H9 (cell line): ENCODE measurements around the gene CENPB. TPM values are rescaled to one million over a fixed set of nuclear protein-coding genes. Genes with fewer than 3 reads are reported as not detected.
A peak's percentile ranks its signal among the peaks of the same experiment; 100 is the strongest.

Experiments
- DNase-seq: peaks from one replicate; pipeline ENCODE4 v3.0.0-alpha.2; 2017
- H2AFZ ChIP-seq: one replicate; pipeline ENCODE4 v1.6.1; 2013; ENCODE audit warnings: mild to moderate bottlenecking, low read length, control low read depth, moderate library complexity
- H2AK5ac ChIP-seq: 2 replicates; pipeline ENCODE4 v1.6.1; 2013; ENCODE audit warnings: low read length, control low read depth, mixed read lengths; ENCODE audit not compliant: insufficient read length
- H2BK120ac ChIP-seq: one replicate; pipeline ENCODE4 v1.6.1; 2013; ENCODE audit warnings: low read depth, mild to moderate bottlenecking, low read length, control low read depth, inconsistent platforms; ENCODE audit not compliant: poor library complexity, severe bottlenecking
- H2BK12ac ChIP-seq: 2 replicates; pipeline ENCODE4 v1.6.1; 2013; ENCODE audit warnings: low read length, control low read depth, mixed read lengths, low read depth; ENCODE audit not compliant: insufficient read length
- H2BK15ac ChIP-seq: 2 replicates; pipeline ENCODE4 v1.6.1; 2013; ENCODE audit warnings: low read depth, low read length, control low read depth
- H2BK20ac ChIP-seq: one replicate; pipeline ENCODE4 v1.6.1; 2013; ENCODE audit warnings: low read depth, mild to moderate bottlenecking, low read length, control low read depth, inconsistent platforms; ENCODE audit not compliant: poor library complexity, severe bottlenecking
- H2BK5ac ChIP-seq: 2 replicates; pipeline ENCODE4 v1.6.1; 2013; ENCODE audit warnings: low read length, control low read depth, mixed read lengths; ENCODE audit not compliant: insufficient read length
- H3K14ac ChIP-seq: 2 replicates; pipeline ENCODE4 v1.6.1; 2013; ENCODE audit warnings: low read length, control low read depth; ENCODE audit not compliant: insufficient read depth
- H3K18ac ChIP-seq: 2 replicates; pipeline ENCODE4 v1.6.1; 2013; ENCODE audit warnings: low read depth, mild to moderate bottlenecking, mixed read lengths, low read length, control low read depth; ENCODE audit not compliant: insufficient read length
- H3K23ac ChIP-seq: 2 replicates; pipeline ENCODE4 v1.6.1; 2013; ENCODE audit warnings: low read length, control low read depth, mixed read lengths, low read depth; ENCODE audit not compliant: insufficient read length
- H3K23me2 ChIP-seq: 2 replicates; pipeline ENCODE4 v1.6.1; 2013; ENCODE audit warnings: low read depth, mild to moderate bottlenecking, mixed read lengths, low read length, control low read depth; ENCODE audit not compliant: insufficient read length, poor library complexity, severe bottlenecking
- H3K27ac ChIP-seq: 2 replicates; pipeline ENCODE4 v1.5.1; 2013; ENCODE audit warnings: low read length, control low read depth, mixed read lengths, low read depth; ENCODE audit not compliant: insufficient read length
- H3K27me3 ChIP-seq: 2 replicates; pipeline ENCODE4 v1.6.1; 2013; ENCODE audit warnings: low read length, control low read depth, inconsistent platforms; ENCODE audit not compliant: insufficient read depth
- H3K4ac ChIP-seq: 2 replicates; pipeline ENCODE4 v1.6.1; 2013; ENCODE audit warnings: low read depth, mild to moderate bottlenecking, control low read depth, inconsistent platforms, low read length, moderate library complexity
- H3K4me1 ChIP-seq: 2 replicates; pipeline ENCODE4 v1.6.1; 2013; ENCODE audit warnings: low read length, control low read depth, inconsistent platforms; ENCODE audit not compliant: insufficient read depth
- H3K4me2 ChIP-seq: 2 replicates; pipeline ENCODE4 v1.6.1; 2013; ENCODE audit warnings: low read length, control low read depth, mixed read lengths; ENCODE audit not compliant: insufficient read length, insufficient read depth
- H3K56ac ChIP-seq: 2 replicates; pipeline ENCODE4 v1.6.1; 2013; ENCODE audit warnings: low read depth, mild to moderate bottlenecking, mixed read lengths, low read length, control low read depth; ENCODE audit not compliant: insufficient read length
- H3K79me1 ChIP-seq: 2 replicates; pipeline ENCODE4 v1.6.1; 2013; ENCODE audit warnings: low read depth, mild to moderate bottlenecking, moderate library complexity, low read length, control low read depth, inconsistent platforms; ENCODE audit not compliant: insufficient read depth, poor library complexity, severe bottlenecking
- H3K79me2 ChIP-seq: 2 replicates; pipeline ENCODE4 v1.6.1; 2013; ENCODE audit warnings: low read length, control low read depth, inconsistent platforms; ENCODE audit not compliant: insufficient read depth
- H3K9ac ChIP-seq: 2 replicates; pipeline ENCODE4 v1.6.1; 2013; ENCODE audit warnings: low read length, control low read depth, mixed read lengths; ENCODE audit not compliant: insufficient read length; ENCODE audit errors: extremely low read depth
- H3K9me3 ChIP-seq: one replicate; pipeline ENCODE4 v1.6.1; 2013; ENCODE audit warnings: low read depth, low read length, inconsistent platforms; ENCODE audit not compliant: control insufficient read depth
- H3T11ph ChIP-seq: one replicate; pipeline ENCODE4 v1.6.1; 2013; ENCODE audit warnings: mild to moderate bottlenecking, low read length, control low read depth, inconsistent platforms
- H4K20me1 ChIP-seq: one replicate; pipeline ENCODE4 v1.6.1; 2013; ENCODE audit not compliant: control insufficient read depth, insufficient read length, insufficient read depth
- H4K5ac ChIP-seq: 2 replicates; pipeline ENCODE4 v1.6.1; 2013; ENCODE audit warnings: low read depth, mild to moderate bottlenecking, mixed read lengths, low read length, control low read depth; ENCODE audit not compliant: insufficient read length
- H4K8ac ChIP-seq: replicated peaks from 2 replicates; pipeline ENCODE4 v1.6.1; 2013; ENCODE audit warnings: low read length, control low read depth, mixed read lengths, low read depth; ENCODE audit not compliant: insufficient read length
- H4K91ac ChIP-seq: 2 replicates; pipeline ENCODE4 v1.6.1; 2013; ENCODE audit warnings: low read depth, mild to moderate bottlenecking, moderate library complexity, mixed read lengths, low read length, control low read depth; ENCODE audit not compliant: insufficient read length
- H3K27ac Mint-ChIP-seq, 3 experiments: 2 replicates in 2 of 3; 3 replicates in 1 of 3; pipeline ENCODE4 v1.8.0; 2020 to 2021; ENCODE audit warnings: mixed read lengths in 3 of 3, mild to moderate bottlenecking in 1 of 3, moderate library complexity in 1 of 3
- H3K27me3 Mint-ChIP-seq: 2 replicates; pipeline ENCODE4 v1.8.0; 2021; ENCODE audit warnings: low read depth, mild to moderate bottlenecking, moderate library complexity, mixed read lengths
- H3K36me3 Mint-ChIP-seq, 3 experiments: 2 replicates in 2 of 3; 3 replicates in 1 of 3; pipeline ENCODE4 v1.8.0; 2020 to 2021; ENCODE audit warnings: low read depth in 3 of 3, mixed read lengths in 3 of 3; ENCODE audit not compliant: insufficient read depth in 1 of 3
- H3K4me1 Mint-ChIP-seq, 2 experiments: 2 replicates each; pipeline ENCODE4 v1.8.0; 2020; ENCODE audit warnings: mixed read lengths in 2 of 2
- H3K4me3 Mint-ChIP-seq, 2 experiments: 2 replicates in 1 of 2; 3 replicates in 1 of 2; pipeline ENCODE4 v1.8.0; 2020 to 2021; ENCODE audit warnings: mild to moderate bottlenecking in 2 of 2, mixed read lengths in 2 of 2, moderate library complexity in 1 of 2
- H3K9me3 Mint-ChIP-seq, 2 experiments: 2 replicates in 1 of 2; 3 replicates in 1 of 2; pipeline ENCODE4 v1.8.0; 2020; ENCODE audit warnings: mild to moderate bottlenecking in 2 of 2, mixed read lengths in 2 of 2, moderate library complexity in 1 of 2
- WGBS: extraction: QIAGEN DNeasy Blood & Tissue Kit; methylation state at CpG from one replicate; pipeline ENCODE4 v1.1.7; 2013; ENCODE audit warnings: missing lambda C conversion rate, low lambda C conversion rate, mixed read lengths; ENCODE audit not compliant: insufficient read length; ENCODE audit errors: extremely low coverage; 5-methylcytosine and 5-hydroxymethylcytosine counted together
- total RNA-seq: library from RNA; stranded (reverse); gene quantifications from 2 replicates; pipeline ENCODE4 v1.2.1, GENCODE V29; 2021
- TF ChIP-seq, protein P1 (sequence below): fragments of 200-600 bp; sonication (generic); conservative IDR thresholded peaks from 3 replicates; pipeline ENCODE4 v1.8.0; 2021; ENCODE audit warnings: antibody characterized with exemption, mild to moderate bottlenecking

The CENPB gene
- total RNA-seq, 1 experiment from 2014 or later: 63.1 TPM

- no peaks in the 10 kb centered on the region for H3K27me3 ChIP-seq
- no peak overlapping the region for H4K5ac ChIP-seq
- Mint-ChIP-seq H3K27me3 (no peaks in the 10 kb centered on the region), H3K4me3 (no peak overlapping the region), H3K36me3 (peaks cover 0 to 2% (median 0%) of the 10 kb centered on the region in 3 experiments; a peak in 1 of 7 replicates), H3K27ac (no peak overlapping the region; a peak in 2 of 7 replicates), H3K4me1 (peaks cover 23 to 33% of the 10 kb centered on the region in 2 experiments), H3K9me3 (no peaks in the 10 kb centered on the region; a peak in 1 of 5 replicates)
- no peaks in the 10 kb centered on the region for H3K9me3 ChIP-seq
- no peak overlapping the region for H4K8ac ChIP-seq
- no peak overlapping the region for H2BK20ac ChIP-seq
- H3K18ac ChIP-seq: no peak overlapping the region
- no peak overlapping the region for H3T11ph ChIP-seq
- no peak overlapping the region for H3K9ac ChIP-seq
- H3K79me1 ChIP-seq: no peaks in the 10 kb centered on the region
- H3K4me1 ChIP-seq: no peaks in the 10 kb centered on the region; the same call in 1 of the 2 replicates
- H4K20me1 ChIP-seq: no peaks in the 10 kb centered on the region
- no peak overlapping the region for H3K4ac ChIP-seq
- no peak overlapping the region for H3K23ac ChIP-seq
- no peaks in the 10 kb centered on the region for H3K79me2 ChIP-seq
- H3K4me2 ChIP-seq: no peak overlapping the region
- no peak overlapping the region for H3K27ac ChIP-seq
- WGBS: no CpG with 5 or more reads among the region's 8 CpGs
- H4K91ac ChIP-seq: no peak overlapping the region
- DNase-seq: peak; percentile 87
- H3K23me2 ChIP-seq: no peaks in the 10 kb centered on the region
- H2BK5ac ChIP-seq: no peak overlapping the region
- H3K14ac ChIP-seq: no peak overlapping the region; the same call in 1 of the 2 replicates
- no peak overlapping the region for H3K56ac ChIP-seq
- no peak overlapping the region for H2BK12ac ChIP-seq
- H2AK5ac ChIP-seq: no peak overlapping the region
- H2BK120ac ChIP-seq: no peak overlapping the region
- no peak overlapping the region for H2BK15ac ChIP-seq
- no peak overlapping the region for H2AFZ ChIP-seq
- TF ChIP-seq, protein P1, sequence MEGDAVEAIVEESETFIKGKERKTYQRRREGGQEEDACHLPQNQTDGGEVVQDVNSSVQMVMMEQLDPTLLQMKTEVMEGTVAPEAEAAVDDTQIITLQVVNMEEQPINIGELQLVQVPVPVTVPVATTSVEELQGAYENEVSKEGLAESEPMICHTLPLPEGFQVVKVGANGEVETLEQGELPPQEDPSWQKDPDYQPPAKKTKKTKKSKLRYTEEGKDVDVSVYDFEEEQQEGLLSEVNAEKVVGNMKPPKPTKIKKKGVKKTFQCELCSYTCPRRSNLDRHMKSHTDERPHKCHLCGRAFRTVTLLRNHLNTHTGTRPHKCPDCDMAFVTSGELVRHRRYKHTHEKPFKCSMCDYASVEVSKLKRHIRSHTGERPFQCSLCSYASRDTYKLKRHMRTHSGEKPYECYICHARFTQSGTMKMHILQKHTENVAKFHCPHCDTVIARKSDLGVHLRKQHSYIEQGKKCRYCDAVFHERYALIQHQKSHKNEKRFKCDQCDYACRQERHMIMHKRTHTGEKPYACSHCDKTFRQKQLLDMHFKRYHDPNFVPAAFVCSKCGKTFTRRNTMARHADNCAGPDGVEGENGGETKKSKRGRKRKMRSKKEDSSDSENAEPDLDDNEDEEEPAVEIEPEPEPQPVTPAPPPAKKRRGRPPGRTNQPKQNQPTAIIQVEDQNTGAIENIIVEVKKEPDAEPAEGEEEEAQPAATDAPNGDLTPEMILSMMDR: peak; percentile 70
Measured at GRCh38 chr20:3818155-3819151, 31.9 kb upstream of the CENPB start.
